GM21576 (cell line): ENCODE results near the gene RPS27L.
A peak's percentile ranks its signal among the peaks of the same experiment; 100 is the strongest.

Experiments
- ATAC-seq: cut with Tn5 transposase; IDR thresholded peaks from one replicate; pipeline ENCODE4 v1.9.1; 2021; ENCODE audit warnings: mild to moderate bottlenecking, moderate library complexity; ENCODE audit not compliant: unreplicated experiment

Gene RPS27L

DNA sequence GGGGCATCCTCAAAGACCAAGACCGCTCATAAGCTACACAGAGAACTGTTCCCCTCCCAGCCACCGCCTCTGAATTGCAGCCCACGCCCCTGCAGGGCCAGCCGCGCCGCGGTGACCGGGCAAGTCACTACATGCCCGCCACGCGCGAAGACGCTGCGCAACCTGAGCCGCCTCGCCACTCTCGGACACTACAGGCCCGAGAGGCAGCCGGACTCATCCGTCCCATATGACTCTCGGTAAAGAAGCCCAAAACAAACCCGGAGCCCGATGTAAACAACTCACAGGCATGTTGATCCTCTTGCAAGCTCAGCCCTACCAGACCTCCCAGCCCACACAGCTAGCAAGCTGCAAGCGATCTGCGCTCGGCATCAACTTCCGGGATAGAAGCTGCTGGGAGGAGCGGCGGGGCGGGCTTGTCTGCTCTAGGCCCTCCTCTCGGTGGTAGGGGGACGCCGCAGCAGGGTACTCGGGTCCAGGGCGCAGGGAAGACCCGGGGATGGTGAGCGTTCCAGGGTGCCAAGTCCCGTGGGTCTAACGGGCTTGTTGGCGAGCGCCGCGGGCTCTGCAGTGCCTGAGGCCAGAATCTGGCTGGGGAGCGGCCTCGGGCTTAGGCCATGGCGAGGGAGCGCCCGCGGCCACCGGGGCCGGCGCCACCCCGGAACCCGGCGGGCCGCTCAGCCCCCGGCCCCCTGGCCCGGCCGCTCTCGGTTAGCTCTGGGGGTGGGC is at the start of gene RPS27L:
Gene RPS27L (minus strand): TSS at position 360 of the 726 bp plus-strand sequence. CDS start 72 bp downstream, at position 288.
- peak; percentile 86 for ATAC-seq

GRCh38 chr15:63206079-63206478 is 48.8 kb upstream of the RPS27L start:
- ATAC-seq = no peak

DNA sequence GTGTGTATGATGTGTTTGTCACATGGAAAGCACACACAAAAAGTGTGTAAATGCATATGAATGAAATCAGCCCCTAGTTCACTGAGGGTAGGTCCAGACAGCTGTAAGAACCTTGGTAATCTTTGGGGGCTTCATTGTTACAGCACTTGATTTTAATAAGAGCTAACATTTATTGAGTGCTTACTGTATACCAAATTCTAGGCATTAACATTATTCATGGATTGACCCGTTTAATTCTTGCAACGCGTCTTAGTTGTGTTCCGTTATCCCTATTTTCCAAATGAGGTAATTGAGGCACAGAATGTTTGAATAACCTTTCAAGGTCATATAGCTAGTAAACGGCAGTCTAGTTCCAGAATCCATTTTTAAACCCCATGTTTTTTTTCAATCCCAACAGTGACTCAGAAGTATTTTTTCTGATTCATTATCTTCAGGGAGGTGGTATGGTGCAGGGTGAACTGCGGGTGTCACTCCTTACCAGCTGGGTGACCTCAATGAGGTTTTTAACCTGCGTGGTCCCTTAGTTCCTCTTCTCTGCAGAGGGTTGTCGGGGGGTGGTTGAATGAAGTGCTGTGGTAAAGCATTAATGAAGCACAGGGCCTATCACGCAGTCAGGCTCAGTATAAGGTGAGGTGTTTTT is 46.3 kb upstream of the RPS27L start:
- no peak for ATAC-seq

DNA sequence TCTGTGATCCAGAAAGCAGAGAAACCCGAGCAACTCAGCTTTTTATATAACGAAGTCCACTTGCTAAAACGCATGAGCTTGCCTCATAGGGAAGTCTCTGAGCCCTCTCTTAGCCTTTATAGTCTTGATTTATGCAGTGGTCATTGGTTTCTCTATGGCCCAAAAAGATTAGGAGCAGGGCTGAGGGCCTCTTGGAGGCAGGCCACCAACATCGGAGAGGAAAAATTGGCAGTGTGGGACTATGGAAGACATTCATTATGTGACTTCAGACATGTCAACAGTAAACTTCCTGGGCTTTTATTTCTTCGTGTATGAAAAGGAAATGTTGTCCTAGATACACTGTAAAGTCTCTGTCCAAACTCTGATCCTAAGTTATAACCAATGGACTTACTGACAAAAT is 45.6 kb upstream of the RPS27L start:
- no peak for ATAC-seq

GRCh38 chr15:63200464-63201249 is 43.4 kb upstream of the RPS27L start:
- no peak for ATAC-seq

- ATAC-seq = no peak
These were observed 41.3 kb upstream of the RPS27L start for GRCh38 chr15:63198371-63199250.

DNA sequence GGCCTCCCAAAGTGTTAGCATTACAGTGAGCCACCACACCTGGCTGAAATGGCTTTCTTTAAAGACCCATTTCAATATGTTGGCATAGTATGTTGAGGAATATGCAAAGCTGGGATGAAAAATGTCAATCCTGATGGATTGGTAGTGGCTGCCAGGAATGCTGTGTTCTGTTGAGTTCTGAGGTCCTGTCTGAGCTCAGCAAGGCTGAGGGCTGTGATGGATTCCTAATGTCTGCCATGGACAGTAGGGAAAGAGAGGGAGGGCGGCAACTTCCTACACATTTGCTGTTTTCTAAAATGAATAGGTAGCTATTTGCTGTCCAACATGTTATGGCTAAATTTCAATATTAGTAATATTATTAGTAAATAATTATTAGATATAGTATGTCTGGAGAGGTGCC is 40.3 kb upstream of the RPS27L start:
- no peak for ATAC-seq

GRCh38 chr15:63196842-63197241 is 39.6 kb upstream of the RPS27L start:
- ATAC-seq = no peak

DNA sequence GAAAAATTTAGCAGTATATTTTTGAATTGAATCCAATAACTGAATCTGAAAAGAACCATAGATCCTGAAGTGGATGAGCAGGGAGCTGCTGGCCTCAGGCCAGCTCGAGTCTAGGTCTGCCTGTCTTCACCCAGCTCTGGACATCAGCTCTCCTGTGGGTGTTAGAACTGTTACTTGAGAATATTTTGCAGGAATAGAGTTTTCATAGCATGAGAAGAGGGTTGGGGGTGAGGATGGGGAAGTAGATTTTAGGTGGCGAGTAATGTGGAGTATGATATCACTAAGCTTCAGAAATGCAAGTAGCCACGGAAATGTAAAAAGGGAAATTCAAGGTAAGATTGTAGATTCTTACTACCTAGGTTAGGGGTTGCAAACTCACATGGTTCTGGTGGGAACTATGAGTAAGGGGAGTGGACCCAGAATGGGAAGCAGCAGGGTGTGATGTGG is 38.3 kb upstream of the RPS27L start:
- ATAC-seq = no peak

- no peak for ATAC-seq
These were observed 37.7 kb upstream of the RPS27L start for GRCh38 chr15:63194880-63195568.

- no peak for ATAC-seq
These were observed 37.0 kb upstream of the RPS27L start for GRCh38 chr15:63194302-63194701.

DNA sequence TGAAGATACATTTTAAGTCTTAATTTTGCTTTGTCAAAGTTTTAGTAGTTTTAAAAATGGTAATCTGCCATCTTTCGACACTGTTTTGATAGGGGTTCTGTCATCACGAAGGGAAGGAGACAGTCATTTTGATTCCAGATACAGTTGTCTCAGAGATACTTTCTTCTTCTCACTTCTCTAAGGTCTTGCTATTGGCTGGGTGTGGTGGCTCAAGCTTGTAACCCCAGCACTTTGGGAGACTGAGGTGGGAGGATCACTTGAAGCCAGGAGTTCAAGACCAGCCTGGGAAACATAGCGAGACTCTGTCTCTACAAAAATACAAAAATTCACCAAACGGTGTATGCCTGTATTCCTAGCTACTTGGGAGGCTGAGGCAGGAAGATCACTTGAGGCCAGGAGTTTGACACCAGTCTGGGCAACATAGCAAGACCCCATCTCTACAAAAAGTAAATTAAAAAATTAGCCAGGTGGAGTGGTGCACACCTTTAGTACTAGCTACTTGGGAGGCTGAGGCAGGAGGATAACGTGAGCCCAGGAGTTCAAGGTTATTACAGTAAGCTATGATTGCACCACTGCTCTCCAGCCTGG is 35.4 kb upstream of the RPS27L start:
- ATAC-seq = no peak

DNA sequence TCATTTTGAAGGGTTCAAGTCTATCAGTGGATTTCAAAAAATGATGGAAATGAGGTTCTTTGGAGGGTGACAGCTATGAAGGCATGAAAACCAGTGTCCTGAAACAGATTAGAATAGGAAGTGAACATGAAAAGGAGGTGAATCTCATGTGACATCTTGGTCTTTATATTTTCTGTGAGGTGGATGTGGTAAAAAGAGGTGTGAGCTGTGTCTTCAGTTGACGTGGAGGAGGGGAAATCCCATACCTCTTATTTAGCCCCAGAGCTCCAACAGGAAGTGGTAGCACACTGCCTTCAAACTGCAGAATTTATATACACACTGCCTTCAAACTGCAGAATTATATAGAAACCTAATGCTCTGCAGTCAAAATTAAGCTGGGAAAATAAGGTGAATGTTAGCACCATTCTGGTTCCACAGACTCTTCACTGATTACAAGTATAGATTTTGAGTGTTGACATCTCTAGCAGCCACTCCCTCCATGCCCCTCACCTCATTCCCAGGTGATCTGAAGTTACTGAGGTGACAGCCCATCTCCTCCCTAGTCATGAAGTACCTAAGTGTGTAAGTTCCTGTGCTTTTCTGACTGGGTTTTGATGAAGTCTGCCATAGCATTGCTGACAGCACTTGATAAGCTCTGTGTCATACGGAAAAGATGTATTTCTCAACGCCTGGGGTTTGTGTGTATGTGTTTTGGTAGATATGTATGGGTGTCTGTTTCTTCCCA is 34.8 kb upstream of the RPS27L start:
- ATAC-seq = peak; percentile 41

DNA sequence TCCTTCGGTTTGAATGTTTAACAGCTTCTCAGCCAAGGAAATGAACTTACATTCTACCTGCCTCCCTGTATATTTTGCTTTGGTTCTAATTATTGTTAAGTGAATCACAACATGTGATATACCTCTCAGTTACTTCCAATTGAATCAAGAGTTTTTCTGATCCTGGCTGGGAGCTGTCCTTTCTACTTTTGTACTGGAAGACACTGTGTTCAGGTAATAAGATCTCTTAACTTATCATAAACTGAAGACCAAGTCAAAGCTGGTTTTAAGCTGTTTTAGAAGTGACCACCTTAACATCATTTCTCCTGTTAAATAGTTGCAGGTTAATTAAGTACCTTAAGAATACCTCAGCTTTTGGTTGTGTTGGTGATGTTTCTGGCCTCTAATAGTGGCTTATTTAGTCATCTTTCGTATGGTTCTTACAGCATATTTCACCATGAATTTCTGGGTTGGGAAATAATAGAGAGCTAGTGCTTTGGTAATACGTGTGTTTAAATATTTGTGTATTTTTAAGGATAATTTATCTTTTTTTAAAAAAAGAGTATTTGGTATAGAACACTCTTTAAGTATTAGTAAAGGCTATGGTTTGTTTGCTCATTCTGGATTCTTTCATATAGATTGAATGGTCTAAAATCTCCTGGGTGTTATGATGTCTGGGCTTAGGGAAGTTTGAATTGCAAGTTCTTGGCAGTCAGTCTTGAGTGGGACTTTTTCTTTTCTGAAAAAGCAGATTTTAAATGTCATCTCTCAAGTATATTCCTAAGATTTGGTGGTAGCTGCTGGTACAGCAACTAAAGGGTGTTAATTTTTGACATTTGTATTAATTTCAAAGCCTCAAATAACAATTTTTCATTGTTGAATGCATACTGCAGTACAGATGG is 33.7 kb upstream of the RPS27L start:
- no peak for ATAC-seq

GRCh38 chr15:63189941-63190768 is 32.9 kb upstream of the RPS27L start:
- ATAC-seq = no peak

GRCh38 chr15:63188926-63189871 is 31.9 kb upstream of the RPS27L start, which contains the start of gene RAB8B:
Gene RAB8B, plus strand, starts transcription at chr15:63189606. Its CDS starts 19 bp downstream, at chr15:63189625.
- peak; percentile 73 for ATAC-seq
